ENCODE results near the gene ZNRF3.

ZNRF3 gene

GRCh38 chr22:29090039-29090438 is 206.7 kb downstream of the ZNRF3 start:
- no peak for DNase-seq (ENCODE audit: low read depth)

- DNase-seq (ENCODE audit: low read depth) = no peak
Measured at GRCh38 chr22:29092243-29092642, 208.9 kb downstream of the ZNRF3 start.

- DNase-seq (ENCODE audit: low read depth) = no peak
Measured at GRCh38 chr22:29093030-29093429, 209.7 kb downstream of the ZNRF3 start.

- DNase-seq (ENCODE audit: low read depth) = no peak
Measured at GRCh38 chr22:29093501-29094300, 210.3 kb downstream of the ZNRF3 start.

GRCh38 chr22:29095459-29095858 is 212.1 kb downstream of the ZNRF3 start:
- no peak for DNase-seq (ENCODE audit: low read depth)

- DNase-seq (ENCODE audit: low read depth) = no peak
Measured at GRCh38 chr22:29096736-29097669, 213.6 kb downstream of the ZNRF3 start.

- no peak for DNase-seq (ENCODE audit: low read depth)
Measured at GRCh38 chr22:29098296-29098695, 214.9 kb downstream of the ZNRF3 start.

GRCh38 chr22:29102300-29102699 is 218.9 kb downstream of the ZNRF3 start:
- DNase-seq (ENCODE audit: low read depth) = no peak

GRCh38 chr22:29103121-29103520 is 219.7 kb downstream of the ZNRF3 start:
- no peak for DNase-seq (ENCODE audit: low read depth)

GRCh38 chr22:29105468-29105867 is 222.1 kb downstream of the ZNRF3 start:
- no peak for DNase-seq (ENCODE audit: low read depth)

- no peak for DNase-seq (ENCODE audit: low read depth)
Measured at GRCh38 chr22:29106839-29107238, 223.5 kb downstream of the ZNRF3 start.
